CD4-positive, alpha-beta memory T cell (primary cell): ENCODE data around the gene SND1. TPM values are rescaled to one million over a fixed set of nuclear protein-coding genes. Genes with fewer than 3 reads are reported as not detected.

Source experiments
- CTCF ChIA-PET: fragments of 350-600 bp; sonication (Branson Sonifier 250); formaldehyde crosslinking; loops from one replicate; lab custom pipeline; 2021; ENCODE audit warnings: inconsistent platforms; ENCODE audit not compliant: partially characterized antibody; lab: Charles Lee
- POLR2A ChIA-PET: fragments of 350-600 bp; sonication (Branson Sonifier 250); formaldehyde crosslinking; loops from one replicate; lab custom pipeline; 2021; ENCODE audit not compliant: partially characterized antibody; lab: Charles Lee
- DNase-seq, 5 donors: peaks; one replicate each; pipeline versions ENCODE4 v3.0.0 to v3.0.0-alpha.2; 2020 to 2022; ENCODE audit warnings: mixed read lengths in 1 of 5
- H3K27ac ChIP-seq: one replicate; pipeline ENCODE4 v1.7.0; 2013; ENCODE audit warnings: low read depth, low read length
- H3K27me3 ChIP-seq: 2 replicates; pipeline ENCODE4 v1.7.0; 2013; ENCODE audit warnings: mild to moderate bottlenecking, low read length, moderate library complexity; ENCODE audit not compliant: insufficient read depth
- H3K36me3 ChIP-seq: 2 replicates; pipeline ENCODE4 v1.7.0; 2013; ENCODE audit warnings: mild to moderate bottlenecking, low read length, moderate library complexity; ENCODE audit not compliant: insufficient read depth
- H3K4me1 ChIP-seq: 2 replicates; pipeline ENCODE4 v1.7.0; 2013; ENCODE audit warnings: mild to moderate bottlenecking, low read length, moderate library complexity; ENCODE audit not compliant: insufficient read depth
- H3K4me3 ChIP-seq, 2 donors: one replicate each; pipeline ENCODE4 v1.7.0; 2013; ENCODE audit warnings: low read length in 2 of 2, mild to moderate bottlenecking in 1 of 2
- H3K9me3 ChIP-seq, 2 donors: one replicate each; pipeline ENCODE4 v1.7.0; 2013; ENCODE audit warnings: low read length in 2 of 2, control low read depth in 1 of 2; ENCODE audit not compliant: control insufficient read depth in 1 of 2
- H3K27ac Mint-ChIP-seq, 7 donors: one replicate each; pipeline ENCODE4 v1.8.0; 2020 to 2021; ENCODE audit warnings: mixed read lengths in 7 of 7, mild to moderate bottlenecking in 6 of 7, inconsistent platforms in 3 of 7, moderate library complexity in 3 of 7
- H3K27me3 Mint-ChIP-seq, 2 donors: one replicate each; pipeline ENCODE4 v1.8.0; 2020 to 2021; ENCODE audit warnings: mixed read lengths in 2 of 2
- H3K36me3 Mint-ChIP-seq, 2 donors: one replicate each; pipeline ENCODE4 v1.8.0; 2020 to 2021; ENCODE audit warnings: mixed read lengths in 2 of 2, inconsistent platforms in 1 of 2, mild to moderate bottlenecking in 1 of 2
- H3K4me1 Mint-ChIP-seq, 4 donors: one replicate each; pipeline ENCODE4 v1.8.0; 2020 to 2021; ENCODE audit warnings: mixed read lengths in 4 of 4, mild to moderate bottlenecking in 1 of 4
- H3K4me3 Mint-ChIP-seq, 8 donors: one replicate each; pipeline ENCODE4 v1.8.0; 2020 to 2021; ENCODE audit warnings: mixed read lengths in 8 of 8, mild to moderate bottlenecking in 7 of 8, moderate library complexity in 6 of 8, inconsistent platforms in 3 of 8
- H3K9me3 Mint-ChIP-seq, 8 donors: one replicate each; pipeline ENCODE4 v1.8.0; 2020 to 2021; ENCODE audit warnings: mixed read lengths in 8 of 8, mild to moderate bottlenecking in 5 of 8, inconsistent platforms in 3 of 8, moderate library complexity in 1 of 8
- intact Hi-C: fragments of 100-400 bp; cut with micrococcal nuclease; formaldehyde crosslinking; loops from one replicate; pipeline ENCODE4 v1.15.1; 2023
- polyA plus RNA-seq, 2 donors: library from polyadenylated mRNA; unstranded; fragments of 300-500 nt; fragmentation: Illumina TruSeq; gene quantifications; one replicate each; pipeline ENCODE4 v1.2.3, GENCODE V29; 2021
- total RNA-seq, 2 experiments: library from RNA; stranded (reverse); gene quantifications; one replicate each; pipeline ENCODE4 v1.2.3, GENCODE V29; 2021

The SND1 gene
- total and polyA plus RNA-seq, 4 experiments from 2014 or later: 119 to 223 (median 171) TPM

- peaks cover 0 to 4% of the 10 kb centered on the region in 2 donors for H3K27me3 Mint-ChIP-seq
- ChIA-PET POLR2A (interaction anchor here (0.7 kb wide), 1 partner anchor 770 kb away, joined by 4 read pairs; no protein-coding TSS in a partner anchor), CTCF (interaction anchor here (3.3 kb wide), 1 partner anchor 23 kb away, joined by 23 read pairs; no protein-coding TSS in a partner anchor)
- Histone ChIP-seq H3K4me1 (peaks cover 48% of the 10 kb centered on the region), H3K4me3 (no peak overlapping the region), H3K36me3 (no peaks in the 10 kb centered on the region), H3K27ac (no peak overlapping the region), H3K27me3 (no peaks in the 10 kb centered on the region), H3K9me3 (no peaks in the 10 kb centered on the region)
- H3K36me3 Mint-ChIP-seq: no peaks in the 10 kb centered on the region
- peaks cover 39 to 47% (median 43%) of the 10 kb centered on the region in 4 donors for H3K4me1 Mint-ChIP-seq
- H3K9me3 Mint-ChIP-seq: peaks cover 0 to 2% (median 0%) of the 10 kb centered on the region in 8 donors
- no peak overlapping the region for H3K27ac Mint-ChIP-seq
- intact Hi-C loops: no loop called here
- no peak for DNase-seq
- H3K4me3 Mint-ChIP-seq: no peak overlapping the region
Observed at GRCh38 chr7:128112781-128113221, 460.8 kb downstream of the SND1 start.

DNA sequence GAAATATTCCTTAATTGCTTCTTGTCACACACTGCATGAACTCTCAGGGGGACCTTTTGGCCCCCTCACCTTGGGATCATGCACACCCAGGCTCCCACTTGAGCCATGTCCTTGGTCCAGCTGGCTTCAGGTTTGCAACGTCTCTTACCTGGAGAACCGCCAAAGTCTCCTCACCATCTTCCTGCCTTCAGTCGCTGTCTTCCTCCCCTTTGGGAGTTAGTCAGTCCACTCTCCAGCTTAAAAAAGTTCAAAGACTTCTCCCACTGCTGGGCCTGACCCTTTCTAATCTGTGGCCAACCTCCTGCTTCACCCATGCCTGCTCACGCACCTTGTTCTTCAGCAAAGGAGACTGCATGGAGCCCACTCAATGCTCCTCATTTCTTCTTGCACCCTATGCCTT, 461.8 kb downstream of the SND1 start:
- no peaks in the 10 kb centered on the region for H3K9me3 ChIP-seq
- no peaks in the 10 kb centered on the region for H3K36me3 ChIP-seq
- intact Hi-C loops: no loop called here
- Mint-ChIP-seq H3K9me3 (peaks cover 0 to 2% (median 0%) of the 10 kb centered on the region in 8 donors), H3K36me3 (no peaks in the 10 kb centered on the region), H3K27ac (peak overlapping the region in 2 of 7 donors; percentile 23 to 53), H3K4me3 (no peak overlapping the region), H3K27me3 (peaks cover 0 to 4% of the 10 kb centered on the region in 2 donors), H3K4me1 (peaks cover 30 to 39% (median 35%) of the 10 kb centered on the region in 4 donors)
- no peak for DNase-seq
- H3K4me3 ChIP-seq: no peak overlapping the region
- H3K27me3 ChIP-seq: no peaks in the 10 kb centered on the region
- POLR2A ChIA-PET: no interaction called here
- H3K27ac ChIP-seq: no peak overlapping the region
- CTCF ChIA-PET: no interaction called here
- peaks cover 38% of the 10 kb centered on the region for H3K4me1 ChIP-seq

- DNase-seq: no peak
- Histone ChIP-seq H3K9me3 (no peaks in the 10 kb centered on the region), H3K4me1 (peaks cover 28% of the 10 kb centered on the region), H3K36me3 (no peaks in the 10 kb centered on the region), H3K27me3 (no peaks in the 10 kb centered on the region), H3K27ac (no peak overlapping the region), H3K4me3 (no peak overlapping the region)
- Mint-ChIP-seq H3K27ac (peak overlapping the region in 1 of 7 donors; percentile 68), H3K4me1 (peaks cover 22 to 29% (median 26%) of the 10 kb centered on the region in 4 donors), H3K27me3 (peaks cover 0 to 4% of the 10 kb centered on the region in 2 donors), H3K9me3 (peaks cover 0 to 2% (median 0%) of the 10 kb centered on the region in 8 donors), H3K36me3 (no peaks in the 10 kb centered on the region), H3K4me3 (no peak overlapping the region)
- CTCF ChIA-PET: interaction anchor here (2.2 kb wide), 1 partner anchor 20 kb away, joined by 9 read pairs; no protein-coding TSS in a partner anchor
- POLR2A ChIA-PET: no interaction called here
- intact Hi-C loops: no loop called here
Observed at GRCh38 chr7:128114806-128115205, 462.8 kb downstream of the SND1 start.

DNA sequence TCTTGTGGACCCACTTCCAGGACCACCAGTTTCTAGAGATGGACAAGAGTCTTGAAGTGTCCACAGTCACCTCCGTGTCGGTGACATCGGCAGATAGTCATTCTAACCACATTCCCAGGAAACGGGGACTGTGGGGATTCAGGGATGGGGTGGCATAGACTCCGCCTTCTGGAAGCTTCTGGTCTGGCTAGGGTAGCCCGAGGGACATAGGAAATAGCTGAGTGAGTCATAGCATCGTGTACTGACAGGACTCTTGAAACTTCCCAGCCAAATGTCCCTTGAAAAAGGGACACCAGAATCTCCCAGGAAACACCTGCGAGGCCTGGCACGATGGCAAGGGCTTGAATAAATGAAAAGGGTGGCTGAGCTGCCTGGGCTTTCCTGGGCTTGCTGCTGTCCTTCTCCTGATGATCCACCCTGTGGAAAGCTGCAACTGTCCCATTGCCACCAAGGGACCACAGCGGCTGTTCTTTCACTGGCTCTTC, 463.4 kb downstream of the SND1 start:
- Mint-ChIP-seq H3K27ac (no peak overlapping the region), H3K4me3 (no peak overlapping the region), H3K4me1 (peaks cover 18 to 23% (median 21%) of the 10 kb centered on the region in 4 donors), H3K9me3 (peaks cover 0 to 4% (median 0%) of the 10 kb centered on the region in 8 donors), H3K27me3 (peaks cover 0 to 4% of the 10 kb centered on the region in 2 donors), H3K36me3 (no peaks in the 10 kb centered on the region)
- intact Hi-C loops: no loop called here
- no peak overlapping the region for H3K4me3 ChIP-seq
- ChIA-PET POLR2A (no interaction called here), CTCF (interaction anchor here (2.2 kb wide), 1 partner anchor 20 kb away, joined by 9 read pairs; no protein-coding TSS in a partner anchor)
- no peak for DNase-seq
- no peaks in the 10 kb centered on the region for H3K27me3 ChIP-seq
- H3K27ac ChIP-seq: no peak overlapping the region
- peaks cover 23% of the 10 kb centered on the region for H3K4me1 ChIP-seq
- H3K36me3 ChIP-seq: no peaks in the 10 kb centered on the region
- H3K9me3 ChIP-seq: no peaks in the 10 kb centered on the region

GRCh38 chr7:128115821-128116723, 464.1 kb downstream of the SND1 start:
- H3K9me3 Mint-ChIP-seq: peaks cover 0 to 4% (median 0%) of the 10 kb centered on the region in 8 donors
- Histone ChIP-seq H3K9me3 (no peaks in the 10 kb centered on the region), H3K27me3 (no peaks in the 10 kb centered on the region), H3K4me3 (no peak overlapping the region), H3K4me1 (peaks cover 16% of the 10 kb centered on the region), H3K27ac (no peak overlapping the region), H3K36me3 (no peaks in the 10 kb centered on the region)
- POLR2A ChIA-PET: no interaction called here
- no peak for DNase-seq
- intact Hi-C loops: no loop called here
- H3K27me3 Mint-ChIP-seq: peaks cover 0 to 4% of the 10 kb centered on the region in 2 donors
- CTCF ChIA-PET: interaction anchor here (2.2 kb wide), 1 partner anchor 19 kb away, joined by 9 read pairs; no protein-coding TSS in a partner anchor
- no peak overlapping the region for H3K4me3 Mint-ChIP-seq
- H3K36me3 Mint-ChIP-seq: no peaks in the 10 kb centered on the region
- H3K27ac Mint-ChIP-seq: peak overlapping the region in 2 of 7 donors; percentile 21 to 29
- H3K4me1 Mint-ChIP-seq: peaks cover 12 to 16% (median 14%) of the 10 kb centered on the region in 4 donors

GRCh38 chr7:128116740-128117139, 464.7 kb downstream of the SND1 start:
- ChIA-PET POLR2A (no interaction called here), CTCF (interaction anchor here (2.2 kb wide), 1 partner anchor 18 kb away, joined by 9 read pairs; no protein-coding TSS in a partner anchor)
- H3K9me3 ChIP-seq: no peaks in the 10 kb centered on the region
- H3K4me3 Mint-ChIP-seq: no peak overlapping the region
- no peak for DNase-seq
- H3K27ac ChIP-seq: no peak overlapping the region
- H3K9me3 Mint-ChIP-seq: peaks cover 0 to 4% (median 0%) of the 10 kb centered on the region in 8 donors
- no peak overlapping the region for H3K4me3 ChIP-seq
- H3K36me3 Mint-ChIP-seq: no peaks in the 10 kb centered on the region
- intact Hi-C loops: no loop called here
- H3K36me3 ChIP-seq: no peaks in the 10 kb centered on the region
- no peak overlapping the region for H3K27ac Mint-ChIP-seq
- peaks cover 0 to 4% of the 10 kb centered on the region in 2 donors for H3K27me3 Mint-ChIP-seq
- peaks cover 8 to 10% (median 9%) of the 10 kb centered on the region in 4 donors for H3K4me1 Mint-ChIP-seq
- peaks cover 9% of the 10 kb centered on the region for H3K4me1 ChIP-seq
- H3K27me3 ChIP-seq: no peaks in the 10 kb centered on the region

DNA sequence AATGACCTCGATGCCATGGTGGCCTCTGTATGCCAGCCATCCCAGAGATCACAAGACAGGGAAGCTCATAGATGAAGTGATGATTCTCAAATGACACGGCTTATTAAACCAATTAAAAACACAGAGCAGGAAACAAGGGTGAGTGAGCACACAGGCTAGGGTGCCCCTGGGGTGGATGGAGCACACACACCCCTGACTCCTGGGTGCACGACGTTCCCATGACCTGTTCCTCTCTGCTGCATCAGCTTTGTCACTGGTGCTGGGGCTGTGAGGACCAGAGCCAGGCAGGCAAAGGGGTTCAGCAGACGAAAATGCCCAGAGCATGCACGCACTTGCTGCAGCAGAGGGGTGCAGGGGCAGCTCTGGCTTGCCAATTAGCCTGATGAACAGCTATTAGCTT, 465.7 kb downstream of the SND1 start:
- Histone ChIP-seq H3K4me3 (no peak overlapping the region), H3K27me3 (no peaks in the 10 kb centered on the region), H3K4me1 (no peaks in the 10 kb centered on the region), H3K36me3 (no peaks in the 10 kb centered on the region), H3K27ac (no peak overlapping the region), H3K9me3 (no peaks in the 10 kb centered on the region)
- intact Hi-C loops: no loop called here
- POLR2A ChIA-PET: no interaction called here
- Mint-ChIP-seq H3K9me3 (peaks cover 0 to 2% (median 0%) of the 10 kb centered on the region in 8 donors), H3K36me3 (no peaks in the 10 kb centered on the region), H3K27ac (no peak overlapping the region), H3K4me3 (peak overlapping the region in 1 of 8 donors; percentile 21), H3K27me3 (peaks cover 0 to 4% of the 10 kb centered on the region in 2 donors), H3K4me1 (peaks cover 0 to 4% (median 1%) of the 10 kb centered on the region in 4 donors)
- DNase-seq: no peak
- CTCF ChIA-PET: interaction anchor here (1.0 kb wide), 1 partner anchor 18 kb away, joined by 3 read pairs; no protein-coding TSS in a partner anchor
